Endothelial cell of hepatic sinusoid (primary cell): ENCODE data around the gene FANCG.

Experiments used
- in situ Hi-C: cut with HindIII; loops from 2 replicates; pipeline ENCODE4 v1.10.0; 2017; ENCODE audit warnings: low sequenced_read_pairs

Gene FANCG

GRCh38 chr9:35067056-35067455, 12.7 kb downstream of the FANCG start:
- in situ Hi-C loops, result no loop called here

DNA sequence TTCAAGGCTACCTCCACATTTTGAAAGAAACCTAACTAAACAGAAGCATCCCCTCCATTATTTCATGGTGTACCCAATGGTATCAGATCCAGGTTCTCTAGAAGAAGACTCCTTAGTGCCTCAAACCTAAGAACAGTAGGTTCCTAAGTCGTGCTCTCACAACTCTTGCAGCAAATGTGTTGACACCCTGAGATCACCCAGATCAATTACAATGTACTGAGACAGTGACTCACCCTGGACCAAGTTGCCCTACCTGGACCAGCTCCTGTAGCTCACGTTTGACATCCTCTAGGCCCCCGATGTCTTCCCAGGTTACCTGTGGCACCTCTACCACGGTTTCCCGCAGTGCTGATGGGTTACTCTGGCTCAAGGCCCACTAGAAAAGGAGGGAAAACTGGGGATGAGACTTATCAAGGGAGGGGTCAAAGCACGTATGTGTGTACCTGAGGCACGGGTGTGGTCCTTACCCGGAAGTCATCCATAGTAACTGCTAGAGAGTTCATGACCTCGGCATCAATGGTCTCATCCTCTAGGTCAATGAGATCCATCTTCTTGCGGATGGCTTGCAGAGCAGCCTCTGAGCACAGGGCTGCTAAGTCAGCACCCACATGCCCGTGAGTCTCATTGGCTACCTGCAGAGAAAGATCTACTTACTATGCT, 19.1 kb downstream of the FANCG start:
- in situ Hi-C loops, result no loop called here

DNA sequence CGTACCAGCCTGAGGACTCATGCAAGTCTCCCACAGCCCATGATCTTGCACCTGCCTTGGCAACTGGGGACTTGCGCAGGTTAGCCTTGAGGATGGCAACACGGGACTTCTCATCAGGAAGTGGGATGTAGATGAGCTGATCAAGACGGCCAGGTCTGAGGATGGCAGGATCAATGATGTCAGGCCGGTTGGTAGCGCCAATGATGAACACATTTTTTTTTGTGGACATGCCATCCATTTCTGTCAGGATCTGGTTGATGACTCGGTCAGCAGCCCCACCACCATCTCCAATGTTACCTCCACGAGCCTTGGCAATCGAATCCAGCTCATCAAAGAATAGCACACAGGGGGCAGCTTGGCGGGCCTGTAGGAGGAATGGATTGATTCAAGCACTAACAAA, 20.3 kb downstream of the FANCG start:
- in situ Hi-C loops, result no loop called here

DNA sequence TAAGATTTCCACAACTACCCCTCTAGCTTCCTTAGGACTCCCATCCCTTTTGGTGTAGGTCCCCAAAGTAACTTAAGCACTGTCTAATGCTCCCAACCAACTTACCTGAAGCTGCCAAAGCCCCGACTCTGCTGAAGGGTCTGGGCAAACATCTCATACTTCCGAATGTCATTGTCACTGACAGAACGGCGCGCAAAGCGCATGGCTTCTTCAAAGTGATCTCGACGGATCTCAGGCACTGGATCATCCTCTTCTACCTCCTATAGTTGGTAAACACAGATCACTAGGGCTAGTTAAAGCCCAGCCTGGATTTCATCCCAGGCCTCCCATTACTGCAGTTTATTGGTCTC, 22.5 kb downstream of the FANCG start:
- in situ Hi-C loops, result no loop called here

DNA sequence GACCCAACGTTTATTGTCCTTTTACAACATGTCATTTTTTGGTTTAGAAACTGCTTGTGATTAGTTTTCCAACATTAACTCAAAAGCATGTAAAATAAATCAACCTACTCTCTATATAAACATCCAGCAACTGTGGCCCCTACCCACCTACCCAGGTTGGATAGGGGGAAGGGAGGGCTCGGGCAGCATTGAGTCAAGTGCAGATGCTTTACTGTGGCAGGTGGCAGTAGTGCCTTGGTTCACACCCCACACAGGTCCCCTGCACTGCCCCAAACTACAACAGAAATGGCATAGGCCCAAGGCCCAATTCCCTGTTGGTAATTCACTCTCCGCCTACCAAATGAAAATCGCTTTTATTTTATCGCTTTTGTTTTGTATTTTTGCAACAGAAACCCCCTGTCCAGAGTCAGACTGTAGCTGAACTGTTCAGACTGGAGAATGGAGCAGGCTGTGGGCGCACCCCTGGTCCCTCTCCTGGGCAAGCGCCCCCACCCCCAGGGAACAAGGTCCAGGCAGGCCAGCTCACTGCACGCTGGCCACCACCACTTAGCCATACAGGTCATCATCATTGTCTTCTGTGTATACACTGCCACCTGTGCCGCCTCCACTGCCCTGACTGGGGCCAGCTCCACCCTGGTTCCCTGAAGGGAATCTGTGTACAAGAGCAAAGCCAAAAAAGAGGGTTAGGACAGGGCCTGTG, 23.0 kb downstream of the FANCG start:
- in situ Hi-C loops, result no loop called here

GRCh38 chr9:35054871-35055644, 24.7 kb downstream of the FANCG start:
- in situ Hi-C loops, result no loop called here

GRCh38 chr9:35054185-35054835, 25.4 kb downstream of the FANCG start:
- in situ Hi-C loops, result no loop called here

- in situ Hi-C loops, result no loop called here
Measured at GRCh38 chr9:35051069-35051967, 28.4 kb downstream of the FANCG start.

GRCh38 chr9:35048511-35048910, 31.2 kb downstream of the FANCG start:
- in situ Hi-C loops, result no loop called here

DNA sequence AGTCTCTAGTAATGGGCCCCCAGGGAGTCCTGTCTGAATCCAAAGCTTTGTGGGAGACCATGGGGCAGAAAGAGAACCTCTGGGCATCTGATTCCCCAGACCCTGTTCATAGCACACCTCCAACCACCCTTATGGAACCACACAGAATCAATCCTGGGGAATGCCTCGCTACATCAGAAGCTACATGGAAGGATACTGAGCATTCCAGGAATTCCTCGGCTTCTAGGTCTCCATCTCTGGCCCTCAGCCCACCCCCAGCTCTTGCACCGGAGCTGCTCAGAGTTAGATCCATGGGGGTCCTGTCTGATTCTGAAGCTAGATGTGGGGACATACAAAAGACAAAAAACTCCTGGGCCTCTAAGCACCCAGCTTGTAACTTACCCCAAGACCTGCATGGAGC, 35.7 kb downstream of the FANCG start:
- in situ Hi-C loops, result loop anchor here (5.0 kb wide), 2 partner anchors 42 to 48 kb away; no protein-coding TSS in a partner anchor

- in situ Hi-C loops, result loop anchor here (5.0 kb wide), 2 partner anchors 41 to 49 kb away; no protein-coding TSS in a partner anchor
Measured at GRCh38 chr9:35042891-35043545, 36.7 kb downstream of the FANCG start.

DNA sequence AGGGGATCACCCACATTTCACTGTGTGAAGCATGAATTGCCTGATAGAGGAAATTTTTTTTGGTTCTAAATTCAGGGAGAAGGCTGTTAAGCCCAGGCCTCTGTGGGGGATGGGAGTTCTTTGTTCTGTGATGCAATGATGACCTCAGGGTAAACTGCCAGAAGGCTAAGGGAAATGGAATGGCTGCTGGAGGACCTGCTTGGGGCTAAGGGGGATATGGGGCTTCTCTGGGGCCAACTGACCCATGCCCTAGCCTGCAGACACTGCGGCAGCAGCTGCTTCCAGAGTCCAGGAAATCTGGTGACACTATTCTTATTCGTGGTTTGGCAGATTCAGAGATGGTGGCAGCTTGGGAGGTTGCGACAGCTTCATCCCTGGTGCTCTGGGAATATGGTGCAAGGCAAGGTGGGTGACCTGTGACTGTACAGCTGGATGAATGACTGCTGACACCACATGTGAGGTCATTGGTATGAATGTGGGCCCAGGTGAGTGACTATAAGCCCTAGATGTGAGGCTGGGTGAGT, 37.6 kb downstream of the FANCG start:
- in situ Hi-C loops, result loop anchor here (5.0 kb wide), 2 partner anchors 40 to 50 kb away; no protein-coding TSS in a partner anchor

DNA sequence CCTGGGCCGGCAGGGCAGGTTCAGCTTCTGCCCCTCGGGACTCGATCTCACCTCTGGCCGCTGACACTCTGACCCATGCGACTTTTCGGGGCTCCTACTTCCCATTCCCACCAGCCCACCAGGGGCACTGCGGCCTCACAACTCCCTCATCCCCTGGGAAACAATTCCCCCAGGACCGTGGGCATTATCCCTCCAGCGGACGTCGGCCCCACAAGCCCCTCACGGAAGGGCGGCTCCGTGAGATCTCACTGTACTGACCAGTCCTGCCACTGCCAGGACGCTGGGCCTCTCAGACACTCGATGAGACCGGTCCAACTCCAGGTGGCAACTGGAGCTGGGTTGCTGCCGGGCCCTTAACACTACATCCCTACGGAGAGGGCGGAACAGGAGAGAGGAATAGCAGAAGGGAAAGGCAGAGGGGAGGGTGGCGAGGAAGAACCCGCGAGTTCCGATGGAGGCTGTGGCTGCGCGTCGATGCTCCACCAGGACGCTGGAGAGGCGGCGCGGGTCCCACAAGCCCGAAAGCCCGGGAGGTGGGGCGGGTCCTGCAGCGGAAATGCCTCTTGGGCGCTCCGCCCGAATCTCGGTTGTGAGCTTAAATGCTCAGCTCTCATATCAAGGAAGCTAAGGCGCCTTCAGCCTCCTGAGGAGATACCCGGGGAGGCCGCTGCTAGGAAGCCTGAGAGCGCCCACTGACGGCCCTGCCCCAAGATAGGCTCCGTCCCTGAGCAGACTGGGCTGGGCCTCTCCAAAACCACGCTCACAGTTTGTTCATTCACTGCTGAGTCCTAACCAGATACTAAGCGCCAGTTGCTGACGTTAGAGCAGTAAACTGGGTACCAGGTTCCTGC, 43.7 kb downstream of the FANCG start:
- in situ Hi-C loops, result no loop called here

DNA sequence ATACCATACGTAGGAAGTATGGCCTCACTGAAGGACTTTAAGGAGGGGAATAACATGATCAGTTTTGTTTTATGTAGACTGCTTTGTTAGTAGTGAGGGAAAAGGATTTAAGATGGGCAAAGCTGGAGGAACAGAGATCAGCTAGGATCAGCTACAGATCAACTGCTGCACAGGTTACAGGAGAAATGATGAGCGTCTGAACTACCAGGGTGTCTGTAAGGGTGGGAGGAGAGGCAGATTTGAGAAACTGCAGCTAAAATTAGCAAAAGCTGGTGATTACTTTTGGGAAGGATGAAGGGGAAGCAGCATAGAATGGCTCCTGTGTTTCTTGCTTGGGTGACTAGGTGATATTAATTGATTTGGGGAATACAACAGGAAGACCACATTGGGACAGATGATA, 46.6 kb downstream of the FANCG start:
- in situ Hi-C loops, result no loop called here

- in situ Hi-C loops, result no loop called here
Measured at GRCh38 chr9:35029852-35030251, 49.9 kb downstream of the FANCG start.

DNA sequence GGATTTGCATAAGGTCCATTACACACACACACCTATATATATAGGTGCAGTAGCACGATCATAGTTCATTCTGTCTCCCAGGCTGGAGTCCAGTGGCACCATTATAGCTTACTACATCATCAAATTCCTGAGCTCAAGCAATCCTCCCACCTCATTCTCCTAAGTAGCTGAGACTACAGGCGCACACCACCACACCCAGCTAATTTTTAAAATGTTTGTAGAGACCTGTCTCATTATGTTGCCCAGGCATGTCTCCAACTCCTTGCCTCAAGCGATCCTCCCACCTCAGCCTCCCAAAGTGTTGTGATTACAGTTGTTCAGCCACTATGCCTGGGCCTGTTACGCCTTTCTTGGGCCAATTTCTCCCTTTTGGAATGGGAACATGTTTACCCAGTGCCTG, 50.5 kb downstream of the FANCG start:
- in situ Hi-C loops, result no loop called here

- in situ Hi-C loops, result no loop called here
Measured at GRCh38 chr9:35028341-35028740, 51.4 kb downstream of the FANCG start.

- in situ Hi-C loops, result no loop called here
Measured at GRCh38 chr9:35027860-35028259, 51.9 kb downstream of the FANCG start.

- in situ Hi-C loops, result no loop called here
Measured at GRCh38 chr9:35027374-35027773, 52.4 kb downstream of the FANCG start.
